Adrenal gland (tissue), 12 donors: Measurements from ENCODE around the gene UBE2E3. TPM values are rescaled to one million over a fixed set of nuclear protein-coding genes. Genes with fewer than 3 reads are reported as not detected.

ENCODE experiments used
- DNase-seq, 7 donors: peaks; one replicate each; pipeline ENCODE4 v3.0.0-alpha.2; 2019 to 2020
- H3K27ac ChIP-seq, 5 donors: fragments of 200-600 bp; sonication (generic) in 4 of 5; 1 replicate in 3 of 5; 2 replicates in 2 of 5; pipeline versions ENCODE4 v1.5.1 to v1.8.0; 2016 to 2020; ENCODE audit warnings: mild to moderate bottlenecking in 1 of 5
- H3K27me3 ChIP-seq: fragments of 200-600 bp; 2 replicates; pipeline ENCODE4 v1.8.0; 2021
- H3K36me3 ChIP-seq, 2 donors: fragments of 200-600 bp; replicated peaks in 1 of 2; 1 replicate in 1 of 2; 2 replicates in 1 of 2; pipeline versions ENCODE4 v1.5.1 to v1.8.0; 2018 to 2022
- H3K4me1 ChIP-seq, 2 donors: fragments of 200-600 bp; replicated peaks in 1 of 2; 1 replicate in 1 of 2; 2 replicates in 1 of 2; pipeline versions ENCODE4 v1.5.1 to v1.8.0; 2018 to 2021
- H3K4me3 ChIP-seq, 4 donors: fragments of 200-600 bp; sonication (generic) in 3 of 4; one replicate each; pipeline ENCODE4 v1.5.1; 2016 to 2018
- H3K9me3 ChIP-seq, 3 donors: fragments of 200-600 bp; sonication (generic) in 1 of 3; replicated peaks in 1 of 3; 1 replicate in 2 of 3; 2 replicates in 1 of 3; pipeline versions ENCODE4 v1.5.1 to v1.8.0; 2016 to 2021
- CTCF ChIP-seq, 6 experiments: fragments of 450-650 bp in 4 of 6; fragments of 200-600 bp in 2 of 6; sonication (generic) in 1 of 6; IDR thresholded peaks; 1 replicate in 5 of 6; 2 replicates in 1 of 6; pipeline versions ENCODE4 v1.5.1 to v1.8.0; 2016 to 2021; ENCODE audit warnings: antibody characterized with exemption in 6 of 6, mild to moderate bottlenecking in 2 of 6, moderate library complexity in 1 of 6
- POLR2A ChIP-seq, 2 donors: fragments of 450-650 bp; IDR thresholded peaks; one replicate each; pipeline ENCODE4 v1.6.1; 2017; ENCODE audit warnings: antibody characterized with exemption in 2 of 2, mild to moderate bottlenecking in 2 of 2, moderate library complexity in 1 of 2
- WGBS, 4 donors: extraction: QIAGEN DNeasy Blood & Tissue Kit in 2 of 4; methylation state at CpG; one replicate each; pipeline versions ENCODE4 v1.1.5 to v1.1.7; 2013 to 2017; 5-methylcytosine and 5-hydroxymethylcytosine counted together
- intact Hi-C, 2 donors: fragments of 100-400 bp; cut with DNase I; formaldehyde crosslinking; loops; one replicate each; pipeline versions ENCODE4 v1.14.1 to v1.15.0; 2022 to 2023
- polyA plus RNA-seq, 3 donors: library from polyadenylated mRNA; stranded (reverse); fragments of 200-250 nt in 2 of 3; fragments of 350-450 nt in 1 of 3; fragmentation: Illumina TruSeq in 1 of 3; extraction: RNeasy Lipid Tissue Mini Kit (QIAGEN cat#74804) in 1 of 3; gene quantifications; one replicate each; pipeline ENCODE4 v1.2.3, GENCODE V29; 2013 to 2014
- total RNA-seq, 9 donors: library from RNA; depleted of rRNA in 4 of 9; stranded (reverse); fragments of >200 nt in 4 of 9; fragments of 120-200 nt in 1 of 9; fragmentation: NEBNext Ultra II Directional in 1 of 9; extraction: Animal tissue kit (Norgen Biotek cat#: 25700) in 1 of 9; gene quantifications; one replicate each; pipeline versions ENCODE4 v1.1.0 to v1.2.4, GENCODE V29; 2013 to 2023
- donor health status: healthy with polysubstance abuse.
- donor health status: Bipolar disorder and iron deficiency.
- donor health status: DM: yes; HTN: yes; CAD: no.
- donor health status: DM: no; HTN: no; CAD: no.
- donor health status: DM: no; HTN: no; CAD: no.
- donor health status: DM: yes; HTN: yes; CAD: no.

The UBE2E3 gene
- total and polyA plus RNA-seq, 12 donors = 30.8 to 87.1 (median 51.0) TPM

- no peak for TF ChIP-seq POLR2A (IDR thresholded peaks at IDR 0.05)
- TF ChIP-seq CTCF (IDR thresholded peaks at IDR 0.05) = no peak
- Histone ChIP-seq H3K4me1 (no peaks in the 10 kb centered on the region), H3K9me3 (no peaks in the 10 kb centered on the region), H3K36me3 (no peaks in the 10 kb centered on the region), H3K4me3 (no peak overlapping the region), H3K27ac (no peak overlapping the region), H3K27me3 (no peaks in the 10 kb centered on the region)
- no peak for DNase-seq
- intact Hi-C loops = no loop called here
These were observed 25.3 kb upstream of the UBE2E3 start for GRCh38 chr2:180955101-180955500.

GRCh38 chr2:180959787-180960186 is 20.6 kb upstream of the UBE2E3 start:
- 65 to 72% (median 68%) methylated on average over 1 of the region's 1 CpG for WGBS, 4 donors
- TF ChIP-seq CTCF (IDR thresholded peaks at IDR 0.05) (no peak), POLR2A (IDR thresholded peaks at IDR 0.05) (no peak)
- Histone ChIP-seq H3K4me1 (no peaks in the 10 kb centered on the region), H3K9me3 (no peaks in the 10 kb centered on the region), H3K4me3 (no peak overlapping the region), H3K27ac (no peak overlapping the region), H3K27me3 (no peaks in the 10 kb centered on the region), H3K36me3 (no peaks in the 10 kb centered on the region)
- no peak for DNase-seq
- intact Hi-C loops = no loop called here

GRCh38 chr2:180960982-180961381 is 19.4 kb upstream of the UBE2E3 start:
- no peaks in the 10 kb centered on the region for H3K4me1 ChIP-seq
- DNase-seq = no peak
- 67 to 82% (median 80%) methylated on average over 3 of the region's 3 CpGs for WGBS, 4 donors
- no peak overlapping the region for H3K27ac ChIP-seq
- H3K36me3 ChIP-seq = no peaks in the 10 kb centered on the region
- H3K4me3 ChIP-seq = no peak overlapping the region
- H3K9me3 ChIP-seq = no peaks in the 10 kb centered on the region
- no peaks in the 10 kb centered on the region for H3K27me3 ChIP-seq
- intact Hi-C loops = no loop called here
- TF ChIP-seq CTCF (IDR thresholded peaks at IDR 0.05) (no peak), POLR2A (IDR thresholded peaks at IDR 0.05) (no peak)

- no peaks in the 10 kb centered on the region for H3K4me1 ChIP-seq
- H3K27me3 ChIP-seq = no peaks in the 10 kb centered on the region
- 74 to 93% (median 88%) methylated on average over 4 of the region's 4 CpGs for WGBS, 4 donors
- no peak overlapping the region for H3K27ac ChIP-seq
- DNase-seq = no peak
- intact Hi-C loops = no loop called here
- H3K9me3 ChIP-seq = no peaks in the 10 kb centered on the region
- no peak overlapping the region for H3K4me3 ChIP-seq
- no peaks in the 10 kb centered on the region for H3K36me3 ChIP-seq
- TF ChIP-seq POLR2A (IDR thresholded peaks at IDR 0.05) (no peak), CTCF (IDR thresholded peaks at IDR 0.05) (no peak)
These were observed 17.6 kb upstream of the UBE2E3 start for GRCh38 chr2:180962727-180963314.
